T-helper 2 cell treated with Interferon-gamma antibody and Interleukin-4, amounts not matched to agents 5 μg/mL and 100 μg/mL, for 36 hours (primary cell): ENCODE data around the gene PRR22.
"Not testable (repeated sequence)": the region's sequence is repeated elsewhere in the genome, so short reads cannot be mapped to it uniquely, and the experiment has no call there.

Experiments used
- DNase-seq: peaks from one replicate; pipeline ENCODE4 v3.0.0; 2021; ENCODE audit warnings: low spot score
- H3K27ac Mint-ChIP-seq: one replicate; pipeline ENCODE4 v1.8.0; 2021; ENCODE audit warnings: mild to moderate bottlenecking, mixed read lengths
- H3K27me3 Mint-ChIP-seq: one replicate; pipeline ENCODE4 v1.8.0; 2021; ENCODE audit warnings: low read depth, mixed read lengths
- H3K36me3 Mint-ChIP-seq: one replicate; pipeline ENCODE4 v1.8.0; 2021; ENCODE audit warnings: low read depth, mixed read lengths
- H3K4me1 Mint-ChIP-seq: one replicate; pipeline ENCODE4 v1.8.0; 2021; ENCODE audit warnings: low read depth, mixed read lengths
- H3K4me3 Mint-ChIP-seq: one replicate; pipeline ENCODE4 v1.8.0; 2022; ENCODE audit warnings: mild to moderate bottlenecking, moderate library complexity, mixed read lengths
- H3K9me3 Mint-ChIP-seq: one replicate; pipeline ENCODE4 v1.8.0; 2021; ENCODE audit warnings: mixed read lengths

Gene PRR22

GRCh38 chr19:5789886-5790558 is 5.5 kb upstream of the PRR22 start:
- Mint-ChIP-seq H3K9me3 (peaks cover 3% of the 10 kb centered on the region), H3K27ac (peak overlapping the region; percentile 100), H3K36me3 (peaks cover 30% of the 10 kb centered on the region), H3K4me3 (peak overlapping the region; percentile 100), H3K4me1 (peaks cover 9% of the 10 kb centered on the region), H3K27me3 (no peaks in the 10 kb centered on the region)
- DNase-seq = no peak

DNA sequence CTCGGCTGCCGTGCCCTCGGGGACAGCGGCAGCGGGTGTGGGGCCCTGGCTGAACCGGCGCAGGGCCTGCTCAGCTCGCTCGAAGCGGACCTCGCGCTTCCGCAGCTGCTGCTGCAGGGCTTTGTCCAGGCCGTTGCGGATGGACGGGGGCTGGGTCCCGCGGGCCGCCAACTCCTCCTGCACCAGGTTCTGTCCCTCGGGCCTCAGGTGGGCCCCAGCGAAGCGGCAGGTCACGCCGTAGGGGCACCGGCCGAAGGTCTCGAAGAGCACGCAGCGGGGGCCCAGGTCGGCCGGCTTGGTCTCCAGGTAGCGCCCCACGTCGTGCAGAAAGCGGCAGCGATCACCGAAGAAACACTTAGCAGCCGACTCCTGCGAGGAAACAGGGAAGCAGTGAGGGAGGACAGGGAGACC is 4.8 kb upstream of the PRR22 start:
- Mint-ChIP-seq H3K27ac (no peak overlapping the region), H3K27me3 (no peaks in the 10 kb centered on the region), H3K9me3 (peaks cover 3% of the 10 kb centered on the region), H3K4me1 (peaks cover 9% of the 10 kb centered on the region), H3K4me3 (peak overlapping the region; percentile 100), H3K36me3 (peaks cover 30% of the 10 kb centered on the region)
- DNase-seq = no peak

- Mint-ChIP-seq H3K36me3 (peaks cover 30% of the 10 kb centered on the region), H3K27me3 (no peaks in the 10 kb centered on the region), H3K4me3 (no peak overlapping the region), H3K9me3 (peaks cover 3% of the 10 kb centered on the region), H3K4me1 (peaks cover 9% of the 10 kb centered on the region), H3K27ac (no peak overlapping the region)
- DNase-seq = no peak
These were observed 3.9 kb upstream of the PRR22 start for GRCh38 chr19:5788422-5788821.

DNA sequence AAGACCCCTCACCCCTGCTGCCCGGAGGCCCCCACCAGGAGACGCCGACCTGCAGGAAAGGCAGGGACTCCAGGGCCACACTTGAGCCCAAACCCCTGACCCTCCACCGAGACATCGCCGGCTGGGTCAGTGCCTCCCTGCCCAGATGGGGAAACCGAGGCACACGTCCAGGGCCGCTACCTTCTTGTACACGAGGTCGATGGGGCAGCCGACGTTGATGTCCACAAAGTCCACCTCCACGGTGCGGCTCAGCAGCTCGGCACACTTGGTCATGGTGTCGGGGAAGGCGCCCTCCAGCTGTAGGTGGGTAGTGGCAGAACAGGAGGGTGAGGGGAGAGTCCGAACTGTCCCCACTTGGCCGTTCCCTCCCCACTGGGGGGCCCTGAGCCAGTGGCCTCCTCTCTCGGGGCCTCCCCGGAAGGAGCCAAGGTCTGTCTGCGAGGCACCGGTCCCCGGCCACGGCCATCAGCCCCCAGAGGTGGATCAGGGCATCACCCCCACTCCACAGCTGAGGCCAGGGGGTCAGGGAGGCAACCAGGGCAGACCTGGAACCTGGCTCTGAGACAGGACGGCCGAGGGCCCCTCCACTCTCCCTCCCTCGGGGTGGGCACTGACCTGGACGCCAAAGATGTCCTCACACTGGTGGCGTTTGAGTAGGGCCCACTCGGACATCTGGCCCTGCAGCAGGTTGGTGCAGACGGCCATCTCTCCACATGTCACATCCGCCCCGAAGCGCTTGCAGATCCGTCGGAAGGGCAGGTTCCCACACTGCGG is 3.0 kb upstream of the PRR22 start:
- Mint-ChIP-seq H3K9me3 (peaks cover 3% of the 10 kb centered on the region), H3K27me3 (no peaks in the 10 kb centered on the region), H3K27ac (no peak overlapping the region), H3K4me3 (no peak overlapping the region), H3K4me1 (peaks cover 9% of the 10 kb centered on the region), H3K36me3 (peaks cover 30% of the 10 kb centered on the region)
- no peak for DNase-seq

GRCh38 chr19:5786593-5787408 is 2.3 kb upstream of the PRR22 start:
- H3K4me3 Mint-ChIP-seq = no peak overlapping the region
- DNase-seq = no peak
- peaks cover 3% of the 10 kb centered on the region for H3K9me3 Mint-ChIP-seq
- no peak overlapping the region for H3K27ac Mint-ChIP-seq
- H3K36me3 Mint-ChIP-seq = peaks cover 30% of the 10 kb centered on the region
- H3K27me3 Mint-ChIP-seq = no peaks in the 10 kb centered on the region
- peaks cover 9% of the 10 kb centered on the region for H3K4me1 Mint-ChIP-seq

DNA sequence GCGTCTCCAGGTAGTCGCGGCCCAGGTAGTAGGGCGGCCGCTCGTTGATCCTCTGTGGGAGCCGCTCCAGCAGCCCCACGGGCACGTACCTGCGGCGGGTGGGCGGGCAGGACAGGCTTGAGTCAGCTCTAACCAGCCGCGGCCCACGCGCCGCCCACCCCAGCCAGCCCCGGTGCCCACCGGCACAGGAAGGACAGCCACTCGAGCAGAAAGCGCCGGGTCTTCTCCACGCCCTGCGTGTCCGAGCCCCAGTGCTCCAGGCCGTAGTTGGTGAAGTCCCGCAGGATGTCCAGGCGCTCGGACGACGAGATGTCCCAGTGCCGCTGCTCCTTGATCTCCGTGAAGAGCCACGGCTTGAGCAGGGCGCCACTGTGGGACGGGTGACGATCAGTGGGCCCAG is 877 bp upstream of the PRR22 start:
- DNase-seq = no peak
- Mint-ChIP-seq H3K9me3 (no peaks in the 10 kb centered on the region), H3K36me3 (peaks cover 26% of the 10 kb centered on the region), H3K4me3 (no peak overlapping the region), H3K27ac (no peak overlapping the region), H3K27me3 (no peaks in the 10 kb centered on the region), H3K4me1 (peaks cover 5% of the 10 kb centered on the region)

DNA sequence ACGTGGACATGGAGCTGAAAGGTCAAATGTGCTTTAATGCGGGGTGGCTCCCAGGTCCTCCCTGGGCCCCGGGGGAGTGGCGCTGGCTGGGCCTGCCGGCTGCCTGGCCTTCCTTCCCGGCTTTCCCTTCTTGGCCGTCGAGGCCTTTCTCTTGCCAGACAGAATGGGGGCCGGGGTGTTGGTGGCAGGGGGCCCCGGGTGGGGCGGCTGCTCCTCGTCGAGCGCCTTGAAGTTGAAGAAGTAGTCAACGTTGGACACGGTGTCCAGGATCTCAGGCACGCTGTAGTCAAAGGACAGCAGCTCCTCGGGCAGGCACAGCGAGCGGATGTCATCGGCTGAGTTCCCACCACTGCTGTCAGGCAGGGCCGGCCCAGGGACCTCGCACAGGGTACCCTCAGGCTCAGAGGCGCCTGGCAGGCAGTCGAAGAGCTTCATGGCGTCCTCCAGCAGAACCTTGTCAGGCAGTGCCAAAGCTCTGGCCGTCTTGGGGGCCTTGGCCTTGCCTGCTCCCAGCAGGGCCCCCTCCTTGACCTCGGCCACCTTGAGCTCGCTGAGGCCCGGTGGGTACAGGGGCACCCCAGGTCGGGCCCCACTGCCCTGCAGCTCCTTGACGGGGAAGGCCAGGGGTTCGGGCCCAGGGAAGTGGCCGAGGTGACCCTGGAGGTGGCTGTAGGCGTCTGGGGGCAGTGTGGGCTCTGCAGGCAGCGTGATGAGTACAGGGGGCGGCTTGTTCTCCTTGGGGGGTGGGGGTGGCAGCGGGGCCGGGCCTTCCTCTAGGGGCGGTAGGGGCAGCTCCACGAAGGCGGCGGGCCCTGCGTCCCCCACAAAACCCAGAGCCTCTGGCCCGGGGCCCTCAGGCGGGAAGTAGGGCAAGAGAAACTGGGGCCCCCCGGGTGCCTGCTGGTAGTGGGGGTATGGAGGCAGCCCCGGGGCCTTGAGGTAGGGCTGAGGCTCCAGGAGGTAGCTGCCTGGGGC is 1.3 kb downstream of the PRR22 start:
- no peak for DNase-seq
- H3K36me3 Mint-ChIP-seq = peaks cover 15% of the 10 kb centered on the region
- no peaks in the 10 kb centered on the region for H3K9me3 Mint-ChIP-seq
- no peaks in the 10 kb centered on the region for H3K27me3 Mint-ChIP-seq
- H3K4me3 Mint-ChIP-seq = no peak overlapping the region
- H3K4me1 Mint-ChIP-seq = no peaks in the 10 kb centered on the region
- no peak overlapping the region for H3K27ac Mint-ChIP-seq

GRCh38 chr19:5782322-5782721 is 2.2 kb downstream of the PRR22 start:
- DNase-seq = no peak
- no peaks in the 10 kb centered on the region for H3K27me3 Mint-ChIP-seq
- no peaks in the 10 kb centered on the region for H3K9me3 Mint-ChIP-seq
- H3K4me1 Mint-ChIP-seq = no peaks in the 10 kb centered on the region
- H3K36me3 Mint-ChIP-seq = peaks cover 11% of the 10 kb centered on the region
- no peak overlapping the region for H3K4me3 Mint-ChIP-seq
- no peak overlapping the region for H3K27ac Mint-ChIP-seq

GRCh38 chr19:5780916-5781315 is 3.6 kb downstream of the PRR22 start:
- H3K36me3 Mint-ChIP-seq, H3K27ac Mint-ChIP-seq, H3K27me3 Mint-ChIP-seq, H3K9me3 Mint-ChIP-seq, H3K4me3 Mint-ChIP-seq, DNase-seq, H3K4me1 Mint-ChIP-seq: not testable (repeated sequence)

GRCh38 chr19:5778402-5778801 is 6.1 kb downstream of the PRR22 start:
- no peak overlapping the region for H3K4me3 Mint-ChIP-seq

DNA sequence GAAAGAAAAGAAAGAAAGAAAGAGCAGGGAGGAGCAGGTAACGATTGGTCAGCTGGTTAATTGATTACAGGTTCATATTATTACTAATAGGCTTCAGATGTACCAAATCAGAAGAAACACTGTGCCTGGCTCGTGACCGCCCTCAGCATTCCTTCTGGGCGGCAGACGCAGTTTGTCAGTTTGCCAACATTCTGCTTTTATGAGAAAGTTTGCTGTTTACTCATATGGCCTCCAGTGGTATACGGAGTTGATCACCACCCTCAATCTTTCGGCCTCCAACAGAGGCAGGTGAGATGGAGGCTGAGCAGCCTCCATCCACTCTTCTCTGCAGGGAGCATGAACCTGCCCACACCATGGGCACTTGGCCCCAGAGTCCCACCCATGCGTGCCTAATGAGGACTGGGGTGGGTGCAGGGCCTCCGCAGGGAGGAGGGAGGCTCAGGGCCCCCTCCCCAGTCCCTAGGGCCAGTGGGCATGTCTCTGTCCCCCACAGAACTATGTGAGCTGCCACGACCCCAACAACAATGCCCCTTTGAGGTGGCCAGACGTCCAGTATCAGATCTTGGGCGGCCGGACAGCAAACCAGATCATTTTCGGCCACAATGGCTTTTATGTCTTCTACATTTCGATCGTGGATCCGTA is 8.8 kb downstream of the PRR22 start:
- Mint-ChIP-seq H3K9me3 (no peaks in the 10 kb centered on the region), H3K4me1 (no peaks in the 10 kb centered on the region), H3K27me3 (no peaks in the 10 kb centered on the region), H3K4me3 (no peak overlapping the region), H3K27ac (no peak overlapping the region), H3K36me3 (no peaks in the 10 kb centered on the region)
- no peak for DNase-seq

More at GRCh38 chr19:5778402-5778801, 6.1 kb downstream of the PRR22 start:
- no peak for DNase-seq
- Mint-ChIP-seq H3K4me1 (no peaks in the 10 kb centered on the region), H3K27me3 (no peaks in the 10 kb centered on the region), H3K36me3 (no peaks in the 10 kb centered on the region), H3K9me3 (no peaks in the 10 kb centered on the region), H3K27ac (no peak overlapping the region)

GRCh38 chr19:5774921-5775320 is 9.6 kb downstream of the PRR22 start:
- Mint-ChIP-seq H3K9me3 (no peaks in the 10 kb centered on the region), H3K36me3 (no peaks in the 10 kb centered on the region), H3K4me3 (no peak overlapping the region), H3K27me3 (no peaks in the 10 kb centered on the region), H3K27ac (no peak overlapping the region), H3K4me1 (no peaks in the 10 kb centered on the region)
- DNase-seq = no peak

- Mint-ChIP-seq H3K4me3 (no peak overlapping the region), H3K9me3 (no peaks in the 10 kb centered on the region), H3K4me1 (no peaks in the 10 kb centered on the region), H3K27ac (no peak overlapping the region), H3K27me3 (no peaks in the 10 kb centered on the region), H3K36me3 (no peaks in the 10 kb centered on the region)
- DNase-seq = no peak
These were observed 11.3 kb downstream of the PRR22 start for GRCh38 chr19:5773276-5773675.
